ENCODE data around the gene IFI44L. TPM values are rescaled to one million over a fixed set of nuclear protein-coding genes. Genes with fewer than 3 reads are reported as not detected.

Gene IFI44L
- total RNA-seq, 1 donor from 2014 or later = 19.5 TPM

- H3K9me3 ChIP-seq = no peaks in the 10 kb centered on the region
- peaks cover 0 to 3% of the 10 kb centered on the region in 2 donors for H3K4me1 ChIP-seq
- no peaks in the 10 kb centered on the region for H3K27me3 ChIP-seq
- DNase-seq (ENCODE audit: low spot score in 2 of 2) = no peak
- H3K27ac ChIP-seq = peak overlapping the region; percentile 74 to 76
- H3K36me3 ChIP-seq = no peaks in the 10 kb centered on the region
- H3K4me3 ChIP-seq = peak overlapping the region; percentile 46 to 58
- TF ChIP-seq, protein P1, sequence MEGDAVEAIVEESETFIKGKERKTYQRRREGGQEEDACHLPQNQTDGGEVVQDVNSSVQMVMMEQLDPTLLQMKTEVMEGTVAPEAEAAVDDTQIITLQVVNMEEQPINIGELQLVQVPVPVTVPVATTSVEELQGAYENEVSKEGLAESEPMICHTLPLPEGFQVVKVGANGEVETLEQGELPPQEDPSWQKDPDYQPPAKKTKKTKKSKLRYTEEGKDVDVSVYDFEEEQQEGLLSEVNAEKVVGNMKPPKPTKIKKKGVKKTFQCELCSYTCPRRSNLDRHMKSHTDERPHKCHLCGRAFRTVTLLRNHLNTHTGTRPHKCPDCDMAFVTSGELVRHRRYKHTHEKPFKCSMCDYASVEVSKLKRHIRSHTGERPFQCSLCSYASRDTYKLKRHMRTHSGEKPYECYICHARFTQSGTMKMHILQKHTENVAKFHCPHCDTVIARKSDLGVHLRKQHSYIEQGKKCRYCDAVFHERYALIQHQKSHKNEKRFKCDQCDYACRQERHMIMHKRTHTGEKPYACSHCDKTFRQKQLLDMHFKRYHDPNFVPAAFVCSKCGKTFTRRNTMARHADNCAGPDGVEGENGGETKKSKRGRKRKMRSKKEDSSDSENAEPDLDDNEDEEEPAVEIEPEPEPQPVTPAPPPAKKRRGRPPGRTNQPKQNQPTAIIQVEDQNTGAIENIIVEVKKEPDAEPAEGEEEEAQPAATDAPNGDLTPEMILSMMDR (IDR thresholded peaks at IDR 0.05) = no peak
- intact Hi-C loops (cut with DNase I) = no loop called here
Observed at GRCh38 chr1:78620666-78621065, 418 bp downstream of the IFI44L start.

- no peaks in the 10 kb centered on the region for H3K27me3 ChIP-seq
- H3K36me3 ChIP-seq = no peaks in the 10 kb centered on the region
- no peaks in the 10 kb centered on the region for H3K9me3 ChIP-seq
- peaks cover 0 to 3% of the 10 kb centered on the region in 2 donors for H3K4me1 ChIP-seq
- TF ChIP-seq, protein P1 (IDR thresholded peaks at IDR 0.05) = no peak
- intact Hi-C loops (cut with DNase I) = no loop called here
- no peak for DNase-seq (ENCODE audit: low spot score in 2 of 2)
- H3K27ac ChIP-seq = no peak overlapping the region
- H3K4me3 ChIP-seq = peak overlapping the region in 1 of 2 donors; percentile 33
Observed at GRCh38 chr1:78622548-78622947, 2.3 kb downstream of the IFI44L start.

DNA sequence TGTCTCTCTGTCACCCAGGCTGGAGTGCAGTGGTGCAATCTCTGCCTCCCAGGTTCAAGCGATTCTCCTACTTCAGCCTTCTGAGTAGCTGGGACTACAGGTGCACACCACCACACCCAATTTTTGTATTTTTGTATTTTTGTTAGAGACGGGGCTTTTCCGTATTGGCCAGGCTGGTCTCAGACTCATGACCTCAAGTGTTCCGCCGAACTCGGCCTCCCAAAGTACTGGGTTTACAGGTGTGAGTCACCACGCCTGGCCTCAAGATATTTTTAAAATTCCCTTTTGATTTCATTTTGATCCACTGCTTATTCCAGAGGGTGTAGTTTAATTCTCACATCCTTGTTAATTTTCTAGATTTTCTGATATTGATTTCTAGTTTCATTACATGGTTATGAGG, 3.8 kb downstream of the IFI44L start:
- no peak overlapping the region for H3K27ac ChIP-seq
- no peak for DNase-seq (ENCODE audit: low spot score in 2 of 2)
- TF ChIP-seq, protein P1 (IDR thresholded peaks at IDR 0.05) = no peak
- H3K4me3 ChIP-seq = no peak overlapping the region
- H3K36me3 ChIP-seq = no peaks in the 10 kb centered on the region
- no peaks in the 10 kb centered on the region for H3K27me3 ChIP-seq
- H3K9me3 ChIP-seq = no peaks in the 10 kb centered on the region
- H3K4me1 ChIP-seq = peaks cover 0 to 3% of the 10 kb centered on the region in 2 donors
- intact Hi-C loops (cut with DNase I) = no loop called here

- H3K4me1 ChIP-seq = no peaks in the 10 kb centered on the region
- TF ChIP-seq, protein P1 (IDR thresholded peaks at IDR 0.05) = no peak
- H3K9me3 ChIP-seq = no peaks in the 10 kb centered on the region
- H3K36me3 ChIP-seq = no peaks in the 10 kb centered on the region
- intact Hi-C loops (cut with DNase I) = no loop called here
- no peaks in the 10 kb centered on the region for H3K27me3 ChIP-seq
- H3K27ac ChIP-seq = no peak overlapping the region
- no peak overlapping the region for H3K4me3 ChIP-seq
- no peak for DNase-seq (ENCODE audit: low spot score in 2 of 2)
Observed at GRCh38 chr1:78627321-78627720, 7.1 kb downstream of the IFI44L start.

- Histone ChIP-seq H3K4me1 (no peaks in the 10 kb centered on the region), H3K27ac (no peak overlapping the region), H3K36me3 (no peaks in the 10 kb centered on the region), H3K27me3 (no peaks in the 10 kb centered on the region), H3K9me3 (no peaks in the 10 kb centered on the region), H3K4me3 (no peak overlapping the region)
- DNase-seq (ENCODE audit: low spot score in 2 of 2) = no peak
- intact Hi-C loops (cut with DNase I) = no loop called here
- TF ChIP-seq, protein P1 (IDR thresholded peaks at IDR 0.05) = no peak
Observed at GRCh38 chr1:78630600-78630999, 10.4 kb downstream of the IFI44L start.

DNA sequence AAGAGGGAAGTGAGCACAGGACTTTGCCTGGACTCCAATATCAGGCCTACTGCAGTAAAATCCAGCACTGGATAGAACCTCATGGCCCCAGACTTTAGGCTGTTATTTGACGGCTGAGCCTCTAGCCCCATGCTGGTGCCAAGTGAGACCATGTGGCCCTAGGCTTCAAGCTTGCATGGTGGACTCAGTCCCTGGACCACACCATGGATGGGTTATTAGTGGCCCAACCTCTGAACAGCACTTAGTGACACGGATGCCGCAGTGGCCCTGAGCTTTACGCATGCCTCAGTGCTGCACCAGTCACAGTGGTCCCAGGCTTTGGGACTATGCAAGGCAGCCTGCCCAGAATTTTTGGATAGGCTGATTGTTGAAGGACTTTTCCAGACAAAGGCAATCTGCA, 13.0 kb downstream of the IFI44L start:
- H3K27ac ChIP-seq = no peak overlapping the region
- H3K4me3 ChIP-seq = no peak overlapping the region
- no peaks in the 10 kb centered on the region for H3K36me3 ChIP-seq
- no peaks in the 10 kb centered on the region for H3K9me3 ChIP-seq
- no peak for DNase-seq (ENCODE audit: low spot score in 2 of 2)
- TF ChIP-seq, protein P1 (IDR thresholded peaks at IDR 0.05) = no peak
- H3K27me3 ChIP-seq = no peaks in the 10 kb centered on the region
- intact Hi-C loops (cut with DNase I) = no loop called here
- H3K4me1 ChIP-seq = no peaks in the 10 kb centered on the region
